Smooth muscle cell (in vitro differentiated cells): ENCODE results near the gene HIKESHI. TPM values are rescaled to one million over a fixed set of nuclear protein-coding genes. Genes with fewer than 3 reads are reported as not detected.
"Not testable (repeated sequence)": the region's sequence is repeated elsewhere in the genome, so short reads cannot be mapped to it uniquely, and the experiment has no call there.

Source experiments
- DNase-seq: peaks from one replicate; lab custom pipeline; 2025; ENCODE audit not compliant: unreplicated experiment; lab: John Stamatoyannopoulos, UW
- H2AFZ ChIP-seq: fragments of 200-600 bp; sonication (generic); 2 replicates; pipeline ENCODE4 v1.6.0; 2016; ENCODE audit warnings: antibody characterized with exemption, low read depth, mild to moderate bottlenecking
- H3F3A ChIP-seq: fragments of 200-600 bp; sonication (generic); 2 replicates; pipeline ENCODE4 v1.6.0; 2017; ENCODE audit warnings: antibody characterized with exemption, low read depth
- H3K27ac ChIP-seq: fragments of 200-600 bp; sonication (generic); 2 replicates; pipeline ENCODE4 v1.5.1; 2016; ENCODE audit warnings: low read depth, mild to moderate bottlenecking
- H3K27me3 ChIP-seq: fragments of 200-600 bp; sonication (generic); 2 replicates; pipeline ENCODE4 v1.6.1; 2016; ENCODE audit warnings: low read depth, mild to moderate bottlenecking
- H3K36me3 ChIP-seq: fragments of 200-600 bp; sonication (generic); 2 replicates; pipeline ENCODE4 v1.5.1; 2016; ENCODE audit warnings: low read depth
- H3K4me1 ChIP-seq: fragments of 200-600 bp; sonication (generic); 2 replicates; pipeline ENCODE4 v1.5.1; 2016; ENCODE audit warnings: low read depth
- H3K4me2 ChIP-seq: fragments of 200-600 bp; sonication (generic); 2 replicates; pipeline ENCODE4 v1.6.0; 2016; ENCODE audit warnings: mild to moderate bottlenecking
- H3K4me3 ChIP-seq: fragments of 200-600 bp; sonication (generic); 2 replicates; pipeline ENCODE4 v1.5.1; 2016; ENCODE audit warnings: mild to moderate bottlenecking
- H3K79me2 ChIP-seq: fragments of 200-600 bp; sonication (generic); 2 replicates; pipeline ENCODE4 v1.6.0; 2016; ENCODE audit warnings: low read depth, mild to moderate bottlenecking
- H3K9ac ChIP-seq: fragments of 200-600 bp; sonication (generic); 2 replicates; pipeline ENCODE4 v1.6.0; 2016; ENCODE audit warnings: low read depth
- H3K9me3 ChIP-seq: fragments of 200-600 bp; sonication (generic); replicated peaks from 2 replicates; pipeline ENCODE4 v1.5.1; 2016; ENCODE audit warnings: low read depth
- H4K20me1 ChIP-seq: fragments of 200-600 bp; sonication (generic); 2 replicates; pipeline ENCODE4 v1.6.0; 2016; ENCODE audit warnings: low read depth
- WGBS: methylation state at CpG from one replicate; pipeline ENCODE4 v1.1.7; 2016; ENCODE audit warnings: low lambda C conversion rate; 5-methylcytosine and 5-hydroxymethylcytosine counted together
- polyA plus RNA-seq: library from polyadenylated mRNA; unstranded; fragments of >200 nt; fragmentation: Nextera tagmentation; extraction: Ambion mirVana; gene quantifications from 2 replicates; pipeline ENCODE4 v1.2.1, GENCODE V29; 2016
- total RNA-seq: library from RNA; depleted of rRNA; stranded (reverse); fragments of >200 nt; gene quantifications from 2 replicates; pipeline ENCODE4 v1.2.3, GENCODE V29; 2014
- TF ChIP-seq, protein P1 (sequence below): fragments of 200-600 bp; sonication (generic); IDR thresholded peaks from 2 replicates; pipeline ENCODE4 v1.5.1; 2017; ENCODE audit warnings: borderline replicate concordance, mild to moderate bottlenecking, antibody characterized with exemption; ENCODE audit not compliant: insufficient read depth, poor library complexity, severe bottlenecking

HIKESHI gene
- total and polyA plus RNA-seq, 2 experiments from 2014 or later, result 63.0 to 71.1 TPM

DNA sequence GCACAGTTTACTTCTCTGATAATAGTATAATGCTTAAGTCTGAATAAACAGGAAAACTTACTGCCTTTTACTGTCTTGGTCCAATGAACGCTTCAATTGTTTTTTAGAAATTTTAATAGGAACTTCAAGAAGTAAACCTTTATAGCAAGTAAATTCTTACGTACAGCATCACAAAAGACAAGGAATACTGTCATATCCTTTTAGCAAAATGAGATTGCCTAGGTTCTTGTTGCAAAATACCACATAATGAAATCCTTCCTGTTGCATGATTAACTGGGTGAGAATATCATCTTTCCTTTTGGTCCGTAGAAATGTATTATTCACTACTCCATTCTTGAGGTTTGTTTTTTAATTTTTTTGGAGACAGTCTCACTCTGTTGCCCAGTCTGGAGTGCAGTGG, 22.3 kb upstream of the HIKESHI start:
- Histone ChIP-seq H3K9ac (no peak overlapping the region), H3F3A (no peaks in the 10 kb centered on the region), H3K4me3 (no peak overlapping the region), H2AFZ (no peak overlapping the region), H3K79me2 (peaks cover 11% of the 10 kb centered on the region), H3K27me3 (no peaks in the 10 kb centered on the region), H3K9me3 (no peaks in the 10 kb centered on the region), H3K4me2 (no peak overlapping the region), H4K20me1 (peaks cover 15% of the 10 kb centered on the region), H3K36me3 (peaks cover 8% of the 10 kb centered on the region), H3K4me1 (no peaks in the 10 kb centered on the region), H3K27ac (no peak overlapping the region)
- 97% methylated on average over 3 of the region's 3 CpGs for WGBS
- TF ChIP-seq, protein P1, sequence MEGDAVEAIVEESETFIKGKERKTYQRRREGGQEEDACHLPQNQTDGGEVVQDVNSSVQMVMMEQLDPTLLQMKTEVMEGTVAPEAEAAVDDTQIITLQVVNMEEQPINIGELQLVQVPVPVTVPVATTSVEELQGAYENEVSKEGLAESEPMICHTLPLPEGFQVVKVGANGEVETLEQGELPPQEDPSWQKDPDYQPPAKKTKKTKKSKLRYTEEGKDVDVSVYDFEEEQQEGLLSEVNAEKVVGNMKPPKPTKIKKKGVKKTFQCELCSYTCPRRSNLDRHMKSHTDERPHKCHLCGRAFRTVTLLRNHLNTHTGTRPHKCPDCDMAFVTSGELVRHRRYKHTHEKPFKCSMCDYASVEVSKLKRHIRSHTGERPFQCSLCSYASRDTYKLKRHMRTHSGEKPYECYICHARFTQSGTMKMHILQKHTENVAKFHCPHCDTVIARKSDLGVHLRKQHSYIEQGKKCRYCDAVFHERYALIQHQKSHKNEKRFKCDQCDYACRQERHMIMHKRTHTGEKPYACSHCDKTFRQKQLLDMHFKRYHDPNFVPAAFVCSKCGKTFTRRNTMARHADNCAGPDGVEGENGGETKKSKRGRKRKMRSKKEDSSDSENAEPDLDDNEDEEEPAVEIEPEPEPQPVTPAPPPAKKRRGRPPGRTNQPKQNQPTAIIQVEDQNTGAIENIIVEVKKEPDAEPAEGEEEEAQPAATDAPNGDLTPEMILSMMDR, result no peak
- DNase-seq, result no peak

DNA sequence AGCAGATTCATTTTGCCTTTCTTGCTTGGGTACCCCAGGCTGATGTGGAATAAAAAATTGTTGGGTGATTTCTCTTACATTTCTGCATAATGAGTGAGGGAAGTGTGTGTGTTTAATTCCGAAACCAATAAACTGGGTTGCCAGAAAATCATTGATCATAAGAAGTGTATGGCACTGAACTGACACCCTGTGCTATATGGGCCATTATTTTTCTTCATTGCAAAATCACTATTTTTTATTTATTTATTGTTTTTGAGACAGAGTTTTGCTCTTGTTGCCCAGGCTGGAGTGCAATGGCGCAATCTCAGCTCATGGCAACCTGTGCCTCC, 14.6 kb upstream of the HIKESHI start:
- no peak overlapping the region for H2AFZ ChIP-seq
- H3K4me2 ChIP-seq, result no peak overlapping the region
- no peak overlapping the region for H3K9ac ChIP-seq
- no peaks in the 10 kb centered on the region for H4K20me1 ChIP-seq
- 98% methylated on average over 2 of the region's 2 CpGs for WGBS
- H3F3A ChIP-seq, result peaks cover 6% of the 10 kb centered on the region
- H3K4me3 ChIP-seq, result no peak overlapping the region
- H3K79me2 ChIP-seq, result no peaks in the 10 kb centered on the region
- no peaks in the 10 kb centered on the region for H3K36me3 ChIP-seq
- DNase-seq, result no peak
- H3K27me3 ChIP-seq, result no peaks in the 10 kb centered on the region
- no peaks in the 10 kb centered on the region for H3K4me1 ChIP-seq
- H3K27ac ChIP-seq, result no peak overlapping the region
- TF ChIP-seq, protein P1, result no peak
- no peaks in the 10 kb centered on the region for H3K9me3 ChIP-seq

DNA sequence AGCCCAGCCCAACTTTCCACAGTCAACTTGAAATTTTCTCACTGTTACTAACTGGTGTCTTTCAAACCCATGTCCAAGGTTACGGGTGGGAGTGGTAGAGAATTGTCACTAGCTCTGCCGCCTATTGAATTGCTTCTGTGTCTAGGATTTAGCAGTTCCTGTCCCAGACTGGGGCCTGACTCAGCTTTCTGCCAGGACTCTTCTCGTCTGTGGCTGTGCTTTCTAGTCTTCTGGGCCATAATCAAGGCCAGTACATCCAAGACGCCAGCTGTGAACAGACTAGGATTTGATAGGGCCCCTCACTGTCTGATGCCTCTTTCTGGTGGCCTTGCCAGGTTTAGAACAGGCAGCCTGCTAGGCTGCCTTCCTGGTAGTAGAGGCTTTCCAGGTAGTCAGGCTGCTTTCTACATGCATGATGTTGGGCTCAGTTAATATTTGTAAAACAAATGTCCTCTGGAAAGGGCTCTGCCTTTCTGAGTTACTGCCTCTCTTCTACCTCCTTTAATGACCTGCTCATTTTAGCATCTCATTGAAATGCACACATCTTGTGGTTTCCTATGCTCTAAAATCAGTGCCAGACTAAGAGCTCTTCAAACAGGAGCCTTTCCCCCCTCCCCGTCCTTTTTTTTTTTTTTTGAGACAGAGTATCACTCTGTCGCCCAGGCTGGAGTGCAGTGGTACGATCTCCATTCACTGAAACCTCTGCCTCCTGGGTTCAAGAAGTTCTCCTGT, 13.1 kb upstream of the HIKESHI start:
- no peak for DNase-seq

DNA sequence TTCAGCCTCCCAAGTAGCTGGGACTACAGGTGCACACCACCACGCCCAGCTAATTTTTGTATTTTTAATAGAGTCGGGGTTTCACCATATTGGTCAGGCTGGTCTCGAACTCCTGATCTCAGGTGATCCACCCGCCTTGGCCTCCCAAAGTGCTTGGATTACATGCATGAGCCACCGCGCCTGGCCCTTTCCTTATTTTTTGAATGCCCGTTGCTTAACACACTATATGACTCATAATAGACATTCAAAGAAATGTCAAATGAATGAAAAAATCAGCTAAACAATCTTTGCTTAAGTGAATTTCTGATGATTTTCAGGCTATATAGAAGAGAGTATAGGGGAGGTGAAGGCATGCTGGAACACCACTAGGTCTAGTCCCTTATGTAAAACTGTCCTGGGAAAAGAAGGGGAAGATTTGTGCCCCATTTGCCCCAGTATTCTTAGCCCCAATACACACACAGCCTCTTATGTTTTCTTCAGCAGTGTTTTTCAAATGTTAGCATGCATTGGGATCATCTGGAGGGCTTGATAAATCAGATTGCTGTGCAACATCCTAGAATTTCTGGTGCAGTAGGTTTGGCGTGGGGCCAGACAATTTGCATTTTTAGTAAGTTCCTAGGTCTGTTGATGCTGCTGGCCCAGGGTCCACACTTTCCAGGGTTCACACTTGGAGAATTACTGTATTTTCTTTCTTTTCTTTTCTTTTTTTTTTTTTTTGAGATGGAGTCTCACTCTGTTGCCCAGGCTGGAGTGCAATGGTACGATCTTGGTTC, 12.3 kb upstream of the HIKESHI start:
- not testable (repeated sequence) for H3K27ac ChIP-seq, H3K4me1 ChIP-seq, H3K4me2 ChIP-seq, H2AFZ ChIP-seq, H3K36me3 ChIP-seq, H3K27me3 ChIP-seq, H3K79me2 ChIP-seq, H3K4me3 ChIP-seq, H4K20me1 ChIP-seq, DNase-seq, H3K9me3 ChIP-seq, H3F3A ChIP-seq, H3K9ac ChIP-seq
- WGBS, result 93% methylated on average over 9 of the region's 9 CpGs

More for the DNA sequence above, 13.1 kb upstream of the HIKESHI start:
- Histone ChIP-seq H3K4me2 (peak overlapping the region; percentile 25), H3K27me3 (no peaks in the 10 kb centered on the region), H3K4me3 (no peak overlapping the region), H4K20me1 (no peaks in the 10 kb centered on the region), H3K4me1 (no peaks in the 10 kb centered on the region), H2AFZ (no peak overlapping the region), H3K9me3 (no peaks in the 10 kb centered on the region), H3K27ac (peak overlapping the region; percentile 65), H3F3A (peaks cover 6% of the 10 kb centered on the region), H3K9ac (no peak overlapping the region), H3K36me3 (no peaks in the 10 kb centered on the region), H3K79me2 (no peaks in the 10 kb centered on the region)
- TF ChIP-seq, protein P1, result no peak
- 46% methylated on average over 7 of the region's 7 CpGs for WGBS
